HG03565 (cell line): ENCODE results near the gene SLC25A48.

Experiments
- ATAC-seq: cut with Tn5 transposase; IDR thresholded peaks from one replicate; pipeline ENCODE4 v1.9.1; 2021; ENCODE audit warnings: mild to moderate bottlenecking, moderate library complexity; ENCODE audit not compliant: unreplicated experiment

The SLC25A48 gene

GRCh38 chr5:135913713-135914626 lies 79.5 kb downstream of the SLC25A48 start:
- ATAC-seq = no peak

- no peak for ATAC-seq
Observed at GRCh38 chr5:135915466-135916001, 81.1 kb downstream of the SLC25A48 start.

- ATAC-seq = no peak
Observed at GRCh38 chr5:135916638-135917263, 82.3 kb downstream of the SLC25A48 start.

GRCh38 chr5:135920199-135920598 lies 85.7 kb downstream of the SLC25A48 start:
- ATAC-seq = no peak

GRCh38 chr5:135921388-135921787 lies 86.9 kb downstream of the SLC25A48 start:
- no peak for ATAC-seq

- ATAC-seq = no peak
Observed at GRCh38 chr5:135930029-135930948, 95.8 kb downstream of the SLC25A48 start.

GRCh38 chr5:135930949-135931295 lies 96.5 kb downstream of the SLC25A48 start:
- no peak for ATAC-seq

GRCh38 chr5:135934939-135935338 lies 100.5 kb downstream of the SLC25A48 start:
- ATAC-seq = no peak

GRCh38 chr5:135937245-135937911 lies 102.9 kb downstream of the SLC25A48 start:
- no peak for ATAC-seq
